SH-SY5Y (cell line): ENCODE data around the gene PAWR.

Source experiments
- GATA2 ChIP-seq: IDR thresholded peaks from 2 replicates; pipeline ENCODE4 v1.6.1; 2011; ENCODE audit warnings: mild to moderate bottlenecking, low read depth, low read length
- GATA3 ChIP-seq: IDR thresholded peaks from 2 replicates; pipeline ENCODE4 v1.6.1; 2011; ENCODE audit warnings: low read depth, mild to moderate bottlenecking, low read length, moderate library complexity

- TF ChIP-seq GATA2 = no peak
- no peak for TF ChIP-seq GATA3
Measured at GRCh38 chr12:79624378-79624777, 66.4 kb downstream of the PAWR start.
